Right ventricle myocardium superior (tissue), 1 donor: ENCODE data around the gene ZNF714. TPM values are rescaled to one million over a fixed set of nuclear protein-coding genes. Genes with fewer than 3 reads are reported as not detected.

Experiments used
- ATAC-seq: fragments of 200-7000 bp; cut with Tn5 transposase; one replicate; pipeline ENCODE4 v1.9.1; 2020; ENCODE audit warnings: mild to moderate bottlenecking; ENCODE audit not compliant: poor library complexity
- DNase-seq: peaks from one replicate; pipeline ENCODE4 v3.0.0-alpha.2; 2020
- intact Hi-C: fragments of 100-400 bp; cut with DNase I; formaldehyde crosslinking; loops from one replicate; pipeline ENCODE4 v1.11.2; 2022
- long read RNA-seq: library from polyadenylated mRNA; unstranded; transcript quantifications from one replicate; pipeline ENCODE4 v2.0.0, GENCODE V29; 2021
- total RNA-seq: library from RNA; stranded (reverse); fragmentation: NEBNext Ultra II Directional; extraction: Animal tissue kit (Norgen Biotek cat#: 25700); gene quantifications from one replicate; pipeline ENCODE4 v1.2.1, GENCODE V29; 2021
- donor health status: DM: no; HTN: yes; CAD: no; lungs with severe emphysema.

The ZNF714 gene
- 2.2 TPM for total RNA-seq
- long read RNA-seq, partial matches to known transcripts: 0 of 1 reads
- long read RNA-seq, other reads (novel, unspliced or antisense): 1 of 1 reads

DNA sequence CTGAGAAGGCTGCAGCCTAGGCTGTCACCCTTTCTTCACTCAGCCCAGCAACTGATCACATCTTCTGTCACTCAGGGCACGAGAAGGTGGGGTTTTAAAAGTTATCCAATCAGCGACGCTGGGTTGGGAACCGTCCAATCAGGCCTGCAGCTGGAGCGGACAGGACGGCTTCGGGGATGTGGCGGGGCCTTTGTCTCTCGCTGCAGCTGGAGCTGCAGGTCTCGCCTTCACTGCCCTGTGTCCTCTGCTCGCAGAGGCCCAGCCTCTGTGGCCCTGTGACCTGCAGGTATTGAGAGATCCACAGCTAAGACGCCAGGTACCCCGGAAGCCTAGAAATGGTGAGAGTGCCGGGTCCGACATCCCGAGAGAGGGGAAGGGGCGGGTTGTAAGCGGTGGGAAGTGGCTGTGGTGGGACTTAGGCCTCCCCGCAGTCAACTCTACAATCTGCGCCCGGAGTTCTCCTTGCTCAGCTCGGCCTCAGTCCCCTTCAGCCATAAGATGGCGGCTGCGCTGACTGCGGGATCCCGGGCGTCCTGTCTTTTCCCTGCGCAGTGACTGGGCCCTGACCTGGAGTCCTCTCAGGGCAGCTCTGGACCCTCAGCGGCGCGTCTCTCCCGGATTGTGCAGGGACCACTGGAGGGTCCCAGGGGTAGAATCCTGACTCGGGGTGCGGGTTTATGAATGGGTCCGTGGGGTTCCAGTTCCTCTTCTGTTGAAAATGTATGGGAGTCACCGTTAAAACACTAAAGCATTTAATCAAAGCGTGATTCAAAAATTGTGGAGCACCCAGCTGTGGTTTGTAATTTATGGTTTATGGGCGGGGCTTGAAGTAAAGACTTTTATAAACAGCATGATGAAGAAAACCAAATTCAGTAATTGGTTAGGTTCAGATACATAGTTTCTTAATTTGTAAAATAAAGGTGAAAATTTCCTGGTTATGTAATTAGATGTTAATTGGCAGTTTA is at the start of gene ZNF714:
TSS of gene ZNF714 (plus strand) at position 193 of the 965 bp plus-strand sequence. CDS start 16,066 bp downstream, outside the sequence.
- DNase-seq: peak; percentile 89
- intact Hi-C loops: no loop called here
- peak; percentile 99 for ATAC-seq

DNA sequence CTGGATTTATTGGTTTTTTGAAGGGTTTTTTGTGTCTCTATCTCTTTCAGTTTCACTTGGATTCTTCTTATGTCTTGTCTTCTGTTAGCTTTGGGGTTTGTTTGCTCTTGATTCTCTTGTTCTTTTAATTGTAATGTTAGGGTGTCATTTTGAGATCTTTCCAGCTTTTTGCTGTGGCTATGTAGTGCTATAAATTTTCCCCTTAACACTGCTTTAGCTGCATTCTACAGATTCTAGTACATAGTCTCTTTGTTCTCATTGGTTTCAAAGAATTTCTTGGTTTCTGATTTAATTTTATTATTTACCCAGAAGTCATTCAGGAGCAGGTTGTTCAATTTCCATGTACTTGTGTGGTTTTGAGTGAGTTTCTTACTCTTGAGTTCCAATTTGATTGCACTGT is 37.0 kb upstream of the ZNF714 start:
- no peak for ATAC-seq
- no peak for DNase-seq
- intact Hi-C loops: no loop called here

GRCh38 chr19:21046489-21046888 is 35.5 kb upstream of the ZNF714 start:
- DNase-seq (no peak), ATAC-seq (no peak)

GRCh38 chr19:21047716-21048115 is 34.3 kb upstream of the ZNF714 start:
- ATAC-seq: no peak
- intact Hi-C loops: no loop called here
- DNase-seq: no peak

More at GRCh38 chr19:21046489-21046888, 35.5 kb upstream of the ZNF714 start:
- intact Hi-C loops: no loop called here

DNA sequence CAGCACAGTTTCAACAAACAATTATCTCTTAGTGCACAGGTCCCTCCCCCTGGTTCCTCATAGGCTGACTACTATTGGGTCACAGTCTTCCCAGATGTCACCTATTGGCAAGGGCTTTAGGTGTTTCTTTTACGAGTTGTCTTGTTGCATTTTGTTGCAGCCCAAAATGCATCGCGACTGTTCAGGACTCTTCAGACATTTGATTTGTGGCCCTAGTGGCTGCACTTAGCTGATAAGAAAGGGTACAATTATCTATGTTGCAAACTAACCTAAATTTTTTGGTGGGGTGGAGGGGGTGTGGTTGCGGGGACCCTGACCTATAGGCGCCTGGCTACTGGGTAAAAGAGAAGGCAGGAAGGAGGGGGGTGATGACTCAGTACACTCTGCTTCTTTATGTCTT is 29.1 kb upstream of the ZNF714 start:
- no peak for DNase-seq
- intact Hi-C loops: no loop called here
- ATAC-seq: no peak

DNA sequence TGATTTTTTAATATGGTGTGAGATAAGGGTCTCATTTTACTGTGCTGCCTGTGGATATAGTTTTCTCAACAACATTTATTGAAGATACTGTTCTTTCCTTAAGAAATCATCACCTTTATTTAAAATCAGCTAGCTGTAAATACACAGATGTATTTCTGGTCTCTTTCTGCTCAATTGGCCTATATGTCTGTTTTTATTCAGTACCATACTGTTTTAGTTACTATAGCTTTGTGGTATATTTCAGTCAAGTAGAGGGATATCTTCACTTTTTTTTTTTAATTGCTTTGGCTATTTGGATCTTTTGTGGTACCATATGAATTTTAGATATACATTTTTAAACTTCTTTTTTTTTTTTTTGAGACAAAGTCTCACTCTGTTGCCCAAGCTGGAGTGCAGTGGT is 16.7 kb upstream of the ZNF714 start:
- DNase-seq: no peak
- intact Hi-C loops: no loop called here
- ATAC-seq: no peak

- intact Hi-C loops: no loop called here
- ATAC-seq (no peak), DNase-seq (no peak)
Measured at GRCh38 chr19:21084343-21084742, 2.3 kb downstream of the ZNF714 start.

- ATAC-seq (peak; percentile 73), DNase-seq (no peak)
- intact Hi-C loops: no loop called here
Measured at GRCh38 chr19:21087871-21088270, 5.9 kb downstream of the ZNF714 start.

GRCh38 chr19:21092109-21092508 is 10.1 kb downstream of the ZNF714 start:
- DNase-seq (no peak), ATAC-seq (no peak)
- intact Hi-C loops: no loop called here

DNA sequence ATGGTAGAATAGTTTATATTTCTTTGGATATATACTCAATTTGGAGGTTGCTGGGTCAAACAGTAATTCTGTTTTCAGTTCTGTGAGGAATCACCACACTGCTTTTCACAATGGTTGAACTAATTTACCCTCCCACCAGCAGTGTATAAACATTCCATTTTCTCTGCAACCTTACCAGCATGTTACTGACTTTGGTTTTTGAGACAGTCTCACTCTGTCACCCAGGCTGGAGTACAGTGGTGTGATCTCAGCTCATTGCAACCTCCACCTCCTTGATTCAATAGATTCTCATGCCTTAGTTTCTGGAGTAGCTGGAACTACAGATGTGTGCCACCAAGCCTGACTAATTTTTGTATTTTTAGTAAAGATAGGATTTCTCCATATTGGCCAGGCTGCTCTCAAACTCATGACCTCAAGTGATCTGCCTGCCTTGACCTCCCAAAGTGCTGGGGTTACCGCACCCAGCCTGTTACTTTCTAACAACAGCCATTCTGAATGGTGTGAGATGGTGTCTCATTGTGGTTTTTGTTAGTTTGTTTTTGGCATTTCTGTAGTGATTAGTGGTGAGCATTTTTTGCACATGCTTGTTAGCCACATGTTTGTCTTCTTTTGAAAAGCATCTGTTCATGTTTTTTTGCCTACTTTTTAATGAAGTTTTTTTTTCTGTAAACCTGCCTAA is 12.5 kb downstream of the ZNF714 start:
- DNase-seq (no peak), ATAC-seq (no peak)
- intact Hi-C loops: no loop called here

GRCh38 chr19:21098291-21098690 is 16.3 kb downstream of the ZNF714 start:
- intact Hi-C loops: no loop called here
- no peak for ATAC-seq

GRCh38 chr19:21101521-21102242 is 19.7 kb downstream of the ZNF714 start:
- DNase-seq (no peak), ATAC-seq (no peak)
- intact Hi-C loops: no loop called here

More at GRCh38 chr19:21098291-21098690, 16.3 kb downstream of the ZNF714 start:
- DNase-seq: no peak

- intact Hi-C loops: no loop called here
- no peak for DNase-seq
- ATAC-seq: no peak
Measured at GRCh38 chr19:21109116-21109515, 27.1 kb downstream of the ZNF714 start.

DNA sequence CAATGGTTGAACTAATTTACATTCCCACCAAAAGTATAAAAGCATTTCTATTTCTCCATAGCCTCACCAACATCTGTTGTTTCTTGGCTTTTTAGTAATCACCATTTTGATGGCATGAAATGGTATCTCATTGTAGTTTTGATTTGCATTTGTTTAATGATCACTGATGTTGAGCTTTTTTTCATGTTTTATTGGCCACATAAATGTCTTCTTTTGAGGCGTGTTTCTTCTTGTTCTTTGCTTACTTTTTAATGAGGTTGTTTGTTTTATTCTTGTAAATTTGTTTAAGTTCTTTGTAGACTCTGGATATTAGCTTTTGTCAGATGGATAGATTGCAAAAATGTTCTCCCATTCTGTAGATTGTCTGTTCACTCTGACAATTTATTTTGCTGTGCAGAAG is 28.2 kb downstream of the ZNF714 start:
- intact Hi-C loops: no loop called here
- ATAC-seq: no peak
- DNase-seq: no peak

DNA sequence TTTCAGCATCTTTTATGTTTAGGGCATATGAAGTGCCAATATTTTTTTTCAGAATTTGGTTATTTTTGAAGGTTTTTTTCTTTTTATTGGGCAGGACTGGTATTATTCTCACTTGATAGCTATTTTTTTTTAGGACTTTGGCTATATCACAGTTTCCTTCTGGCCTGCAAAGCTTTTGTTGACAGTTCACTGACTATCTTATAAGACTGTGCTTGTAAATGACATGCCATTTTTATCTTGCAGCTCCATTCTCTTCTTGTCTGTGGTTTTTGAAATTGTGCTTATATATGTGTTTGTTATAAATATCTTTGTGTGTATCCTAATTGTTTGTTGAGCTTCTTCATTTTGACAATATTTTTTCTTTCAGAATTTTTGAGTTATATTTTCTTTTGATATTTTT is 33.4 kb downstream of the ZNF714 start:
- ATAC-seq (no peak), DNase-seq (no peak)
- intact Hi-C loops: no loop called here

- no peak for ATAC-seq
- intact Hi-C loops: no loop called here
- no peak for DNase-seq
Measured at GRCh38 chr19:21117041-21117907, 35.3 kb downstream of the ZNF714 start.

- DNase-seq: no peak
- intact Hi-C loops: no loop called here
Measured at GRCh38 chr19:21126078-21126477, 44.1 kb downstream of the ZNF714 start.

GRCh38 chr19:21127001-21127400 is 45.0 kb downstream of the ZNF714 start:
- intact Hi-C loops: no loop called here

More at GRCh38 chr19:21126078-21126477, 44.1 kb downstream of the ZNF714 start:
- ATAC-seq: no peak

More at GRCh38 chr19:21127001-21127400, 45.0 kb downstream of the ZNF714 start:
- ATAC-seq (no peak), DNase-seq (no peak)
